ENCODE measurements around the gene WWOX.
"Not testable (repeated sequence)": the region's sequence is repeated elsewhere in the genome, so short reads cannot be mapped to it uniquely, and the experiment has no call there.

The WWOX gene

DNA sequence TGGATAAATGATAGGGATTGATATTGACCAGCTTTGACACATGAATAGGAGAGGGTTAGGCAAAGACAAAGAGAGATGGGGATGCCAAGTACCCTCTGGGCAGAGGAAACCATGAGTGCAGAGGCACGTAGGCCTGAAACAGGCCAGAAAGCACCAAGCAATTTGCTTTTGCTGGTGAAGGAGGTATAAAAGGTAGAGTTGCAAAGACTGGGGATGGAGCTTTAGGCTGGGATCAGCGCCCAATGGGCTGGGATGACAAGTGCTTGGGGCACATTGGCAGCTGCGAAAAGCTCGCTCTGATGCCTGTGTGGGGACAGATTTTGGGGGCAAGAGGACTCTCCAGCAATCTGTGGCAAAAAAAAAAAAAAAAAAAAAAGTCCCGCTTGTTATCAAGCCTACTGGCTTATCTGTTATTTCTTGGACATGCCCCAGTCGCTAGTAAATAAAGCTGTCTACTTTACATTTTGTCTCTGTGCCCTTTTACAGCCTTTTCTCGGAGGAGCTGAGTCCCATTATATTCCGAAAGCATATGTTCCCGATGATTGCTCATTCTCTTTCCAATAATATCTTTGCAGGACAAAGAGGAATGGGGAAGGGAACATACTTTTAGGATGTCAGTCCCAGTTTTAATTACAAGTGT lies 922.7 kb downstream of the WWOX start:
- DNase-seq (ENCODE audit: low read depth), result no peak

DNA sequence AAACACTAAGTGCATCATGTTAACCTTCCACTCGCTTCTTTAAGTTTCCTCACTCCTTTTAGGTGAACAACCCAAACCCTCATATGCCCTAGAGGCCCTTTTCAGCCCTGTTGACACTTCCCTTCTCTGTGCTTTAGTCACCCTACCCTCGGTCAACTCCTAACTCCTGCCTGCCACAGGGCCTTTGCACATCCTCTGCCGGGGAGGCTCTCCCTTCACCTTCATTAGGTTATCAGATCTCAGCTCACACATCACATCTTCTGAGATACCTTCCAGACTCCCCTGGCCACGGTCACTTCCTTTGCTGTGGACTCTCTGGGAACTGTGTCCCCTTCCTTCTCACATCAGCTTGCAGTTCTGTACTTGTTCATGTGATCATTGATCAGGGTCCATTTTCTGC lies 926.7 kb downstream of the WWOX start:
- no peak for DNase-seq (ENCODE audit: low read depth)

DNA sequence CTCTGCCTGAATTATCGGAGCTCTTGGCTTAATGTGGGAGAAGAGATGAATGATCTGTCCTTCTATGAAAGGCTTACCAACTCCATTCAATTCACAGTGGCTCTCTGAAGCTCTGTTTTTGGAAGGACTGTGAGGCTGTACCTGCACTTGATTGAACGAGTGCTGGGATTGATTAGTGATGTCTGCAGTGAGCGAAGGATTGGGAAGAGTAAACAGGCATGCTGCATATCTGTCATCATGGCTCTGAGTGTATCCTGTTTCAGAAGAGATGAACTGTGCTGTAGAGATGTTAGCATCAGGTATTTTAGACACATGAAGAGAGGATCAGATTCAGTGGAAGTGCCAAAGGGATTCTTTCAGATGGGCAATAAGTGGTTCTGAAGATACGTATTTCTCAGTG lies 937.1 kb downstream of the WWOX start:
- no peak for DNase-seq (ENCODE audit: low read depth)

DNA sequence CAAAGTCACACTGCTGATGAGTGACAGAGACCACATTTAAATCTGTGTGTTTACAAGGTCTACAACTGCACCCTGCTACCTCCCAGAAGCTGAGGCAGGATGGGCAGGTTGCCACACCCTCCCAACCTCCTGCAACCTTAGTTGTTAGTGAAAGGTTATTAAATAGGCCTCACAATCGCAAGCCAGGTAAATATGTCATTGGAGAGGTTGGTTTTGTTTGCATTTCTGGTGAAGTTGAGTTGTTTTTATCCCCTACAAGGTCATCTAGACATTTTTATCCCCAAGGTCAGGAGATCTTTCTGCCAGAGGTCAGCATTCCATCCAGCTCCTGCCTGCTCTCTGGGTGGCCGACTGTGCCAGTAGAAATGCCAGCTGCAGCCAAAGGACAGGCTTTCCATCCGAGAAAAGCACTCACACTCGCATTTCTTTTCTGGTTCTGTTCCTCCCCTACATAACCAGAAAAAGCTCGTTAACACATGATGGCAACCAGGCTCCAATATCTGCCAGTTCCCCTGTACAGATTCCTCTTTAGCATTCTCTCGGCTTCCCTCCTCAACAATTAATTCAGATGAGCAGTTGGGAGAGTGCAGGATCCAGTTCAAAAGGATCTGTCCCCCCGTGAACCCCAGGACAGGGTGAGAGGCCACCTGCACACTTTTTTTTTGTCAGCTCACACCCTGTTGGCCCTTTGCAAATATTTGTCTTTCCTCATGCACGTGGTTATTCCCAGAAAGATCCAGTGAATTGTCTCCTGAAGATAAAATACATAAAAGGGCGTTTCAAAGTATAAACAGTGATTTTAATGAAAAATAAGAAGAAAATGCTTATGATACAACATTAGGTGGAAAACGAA lies 938.3 kb downstream of the WWOX start:
- DNase-seq (ENCODE audit: low read depth), result no peak

DNA sequence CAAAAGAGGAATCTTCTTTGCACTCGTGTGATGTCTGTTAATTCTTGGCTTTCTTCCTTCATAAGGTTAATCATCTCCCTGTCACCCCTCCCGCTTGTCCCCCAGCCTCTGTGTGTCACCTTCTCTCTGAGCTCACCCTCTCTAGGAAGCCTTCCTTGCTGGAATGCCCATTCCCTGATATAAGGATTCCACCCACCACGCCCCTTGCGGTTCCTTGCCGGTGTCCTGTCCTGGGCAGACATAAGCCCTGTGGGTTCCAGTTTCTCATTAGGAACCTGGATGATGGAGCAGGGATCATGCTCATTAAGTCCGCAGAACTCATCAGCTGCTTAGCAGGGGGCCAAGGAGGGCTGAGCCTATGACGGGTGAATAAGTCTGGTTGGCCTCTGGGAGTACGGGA lies 941.8 kb downstream of the WWOX start:
- no peak for DNase-seq (ENCODE audit: low read depth)

DNA sequence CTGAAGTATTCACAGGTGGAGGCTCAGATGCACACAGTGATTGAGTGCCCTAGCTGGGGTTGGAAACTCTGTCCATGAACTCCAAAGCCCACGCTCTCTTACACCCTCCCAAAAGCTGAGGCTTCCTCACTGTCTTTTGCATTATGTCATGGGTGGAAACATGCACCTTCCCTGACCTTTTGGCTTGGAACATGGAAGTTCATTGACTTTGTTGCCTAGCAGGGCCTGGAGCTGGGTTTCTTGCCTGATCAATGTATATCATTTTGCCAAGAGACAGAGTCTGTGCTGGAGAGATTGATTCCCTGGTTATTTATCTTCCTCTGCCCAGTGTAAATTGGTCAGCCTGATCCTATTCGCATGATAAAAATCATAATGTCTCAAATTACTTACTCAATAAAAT lies 942.7 kb downstream of the WWOX start:
- DNase-seq (ENCODE audit: low read depth), result no peak

DNA sequence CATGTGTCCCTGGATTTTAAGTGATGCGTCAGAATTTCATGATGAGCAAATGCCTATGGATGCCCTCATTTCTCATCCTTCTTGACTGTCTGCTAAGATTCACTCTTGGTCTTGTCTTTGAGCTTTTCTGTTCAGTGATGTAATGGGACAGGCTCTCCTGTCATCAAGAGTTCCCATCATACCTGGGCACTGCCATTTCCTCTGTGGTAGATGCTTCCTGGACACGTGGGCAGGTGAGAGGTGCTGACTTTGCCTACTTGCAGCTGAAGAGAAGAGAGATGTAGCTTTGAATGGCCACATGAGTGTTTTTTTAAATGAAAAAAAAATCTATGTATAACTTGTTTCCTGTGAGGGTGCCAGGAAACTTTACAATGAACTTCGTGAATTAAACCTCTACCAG lies 943.4 kb downstream of the WWOX start:
- DNase-seq (ENCODE audit: low read depth), result peak; percentile 22

DNA sequence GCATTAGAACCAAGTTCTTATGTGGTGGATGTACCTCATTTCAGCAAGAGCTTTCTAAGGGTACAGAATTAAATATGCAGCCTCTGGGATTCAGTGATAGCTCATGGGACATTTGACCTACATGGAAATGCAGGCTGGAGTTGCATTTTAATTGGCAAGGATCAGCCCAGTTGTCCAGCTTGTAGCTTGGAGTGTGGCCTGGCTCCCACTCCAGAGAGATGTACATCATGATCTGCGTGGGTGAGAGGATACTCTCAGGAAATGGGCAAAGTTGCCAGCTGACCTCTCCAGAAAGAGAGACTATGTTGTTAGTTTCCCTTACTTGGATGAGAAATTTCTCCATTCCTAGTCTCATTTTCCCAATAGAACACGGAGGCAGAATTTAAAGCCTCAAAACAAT lies 945.7 kb downstream of the WWOX start:
- DNase-seq (ENCODE audit: low read depth), result no peak

DNA sequence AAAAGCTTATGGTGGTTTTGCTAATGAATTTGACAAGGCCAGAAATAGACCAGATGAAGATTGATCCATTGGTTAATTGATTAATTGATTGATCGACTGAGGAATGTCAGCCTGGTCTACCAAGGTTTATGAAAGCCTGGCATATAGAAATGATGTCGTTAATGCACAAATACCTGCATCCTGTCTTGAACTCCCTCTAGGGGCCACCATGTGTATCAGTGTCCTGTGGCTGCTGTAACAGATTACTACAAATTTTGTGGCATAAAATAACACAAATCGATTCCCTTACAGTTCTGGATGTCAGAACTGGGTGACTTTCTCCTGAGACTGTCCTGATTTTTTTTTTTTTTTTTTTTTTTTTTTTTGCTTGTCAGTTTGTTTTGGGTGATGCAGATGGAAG lies 947.9 kb downstream of the WWOX start:
- DNase-seq (ENCODE audit: low read depth), result no peak

DNA sequence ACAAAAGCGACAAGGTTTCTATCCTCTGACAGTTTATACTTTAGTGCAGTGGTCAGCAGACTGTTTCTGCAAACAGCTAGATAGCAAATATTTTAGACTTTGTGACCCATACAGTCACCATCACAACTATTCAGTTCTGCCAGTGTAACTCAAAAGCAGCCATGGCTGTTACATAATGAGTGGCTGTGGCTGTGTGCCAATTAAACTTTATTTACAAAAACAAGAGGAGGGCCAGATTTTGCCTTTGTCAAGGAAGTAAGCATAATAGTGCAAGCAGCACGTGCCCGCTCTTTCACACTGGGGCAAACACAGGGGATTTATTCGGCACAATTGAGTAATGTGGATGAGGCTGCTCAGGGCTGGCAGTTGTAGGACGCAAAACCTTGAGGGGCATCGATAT lies 949.6 kb downstream of the WWOX start:
- DNase-seq (ENCODE audit: low read depth), result no peak

DNA sequence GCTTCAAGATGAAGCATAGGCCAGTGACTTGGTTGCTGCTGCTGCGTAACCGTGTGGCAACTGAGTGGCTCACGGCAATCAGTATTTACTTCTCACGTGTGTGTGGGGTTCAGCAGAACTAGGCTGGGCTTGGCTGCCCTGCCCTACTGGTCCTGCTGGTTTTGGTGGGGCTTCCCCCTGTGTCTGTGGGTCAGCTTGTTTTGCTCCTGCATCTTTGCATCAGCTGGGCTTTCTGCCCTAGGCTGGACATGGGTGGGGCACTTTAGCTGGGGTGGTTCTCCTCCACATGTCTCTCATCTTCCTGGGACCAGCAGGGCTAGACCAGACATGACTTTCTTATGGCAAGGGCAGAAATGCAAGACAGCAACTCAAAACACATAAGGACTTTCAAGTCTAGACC lies 950.6 kb downstream of the WWOX start:
- DNase-seq (ENCODE audit: low read depth), result no peak

DNA sequence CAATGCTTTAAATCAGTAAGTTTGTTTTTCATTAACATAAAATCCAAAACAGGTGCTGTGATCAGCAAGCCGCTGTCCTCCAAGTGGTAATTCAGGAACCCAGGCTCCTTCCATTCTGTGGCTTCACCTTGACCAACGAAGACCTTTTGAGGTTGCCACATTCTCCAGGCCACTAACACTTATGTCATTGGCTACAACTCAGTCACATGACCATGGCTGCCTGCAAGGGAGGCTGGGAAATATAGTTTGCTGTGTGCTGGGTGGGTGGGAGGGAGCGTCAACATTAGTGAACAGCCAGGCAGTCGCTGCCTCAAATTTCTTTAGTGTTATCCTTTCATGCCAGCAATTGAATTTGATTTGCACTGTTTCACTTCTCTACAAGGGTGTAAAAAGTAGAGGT lies 951.9 kb downstream of the WWOX start:
- no peak for DNase-seq (ENCODE audit: low read depth)

DNA sequence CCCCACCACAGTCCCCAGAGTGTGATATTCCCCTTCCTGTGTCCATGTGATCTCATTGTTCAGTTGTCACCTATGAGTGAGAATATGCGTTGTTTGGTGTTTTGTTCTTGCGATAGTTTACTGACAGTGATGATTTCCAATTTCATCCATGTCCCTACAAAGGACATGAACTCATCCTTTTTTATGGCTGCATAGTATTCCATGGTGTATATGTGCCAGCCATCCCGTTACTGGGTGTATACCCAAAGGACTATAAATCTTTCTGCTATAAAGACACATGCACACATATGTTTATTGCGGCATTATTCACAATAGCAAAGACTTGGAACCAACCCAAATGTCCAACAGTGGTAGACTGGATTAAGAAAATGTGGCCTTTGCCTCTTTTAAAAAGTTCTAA lies 952.7 kb downstream of the WWOX start:
- DNase-seq (ENCODE audit: low read depth), result not testable (repeated sequence)

DNA sequence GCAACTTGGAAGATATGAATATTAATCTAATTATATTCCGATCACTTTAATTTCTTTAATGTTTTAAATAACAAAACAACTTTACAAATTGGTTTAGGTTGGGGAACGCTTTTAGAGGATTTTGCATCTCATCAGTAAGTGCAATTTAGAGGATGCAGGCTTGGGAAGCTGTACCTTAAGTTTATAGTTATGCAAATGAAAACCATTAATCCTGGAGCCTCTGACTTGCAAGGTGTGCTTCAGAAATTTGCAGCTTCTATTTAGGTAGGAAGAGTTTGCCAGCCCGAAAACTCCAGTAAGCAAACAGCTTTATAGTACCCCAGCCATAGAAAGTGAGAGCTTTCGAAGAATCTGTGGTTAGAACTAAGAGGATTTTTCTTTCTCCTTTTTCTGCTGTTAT lies 954.1 kb downstream of the WWOX start:
- no peak for DNase-seq (ENCODE audit: low read depth)

DNA sequence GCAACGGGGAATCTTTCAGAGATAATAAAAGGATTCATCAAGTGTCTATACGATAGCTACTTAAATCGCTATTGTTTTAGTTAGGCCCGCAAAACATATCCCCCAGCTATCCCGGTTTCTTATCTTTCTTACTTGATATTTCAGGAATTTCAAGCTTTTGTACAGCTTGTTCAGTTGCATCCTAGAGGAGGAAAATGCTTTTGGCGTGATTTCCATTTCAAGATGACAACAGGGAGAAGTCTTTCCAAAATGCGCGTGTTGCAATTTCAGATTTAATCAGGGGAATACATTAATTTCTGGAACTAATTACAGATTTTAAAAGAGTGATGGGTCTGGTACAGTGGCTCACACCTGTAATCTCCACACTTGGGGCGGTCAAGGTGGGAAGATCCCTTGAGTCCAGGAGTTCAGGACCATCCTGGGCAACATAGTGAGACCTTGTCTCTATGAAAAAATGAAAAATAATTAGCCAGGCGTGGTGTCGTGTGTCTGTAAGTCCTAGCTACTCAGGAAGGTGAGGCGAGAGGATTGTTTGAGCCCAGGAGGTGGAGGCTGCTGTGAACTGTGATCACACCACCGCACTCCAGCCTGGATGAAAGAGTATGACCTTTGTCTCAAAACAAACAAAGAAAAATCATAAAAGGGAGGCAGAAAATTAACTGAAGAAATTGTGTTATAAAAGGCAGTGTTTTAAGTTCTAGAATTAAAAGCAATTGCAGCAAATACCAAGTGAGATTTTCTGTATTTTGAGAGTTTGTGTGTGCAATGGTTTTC lies 954.9 kb downstream of the WWOX start:
- no peak for DNase-seq (ENCODE audit: low read depth)

DNA sequence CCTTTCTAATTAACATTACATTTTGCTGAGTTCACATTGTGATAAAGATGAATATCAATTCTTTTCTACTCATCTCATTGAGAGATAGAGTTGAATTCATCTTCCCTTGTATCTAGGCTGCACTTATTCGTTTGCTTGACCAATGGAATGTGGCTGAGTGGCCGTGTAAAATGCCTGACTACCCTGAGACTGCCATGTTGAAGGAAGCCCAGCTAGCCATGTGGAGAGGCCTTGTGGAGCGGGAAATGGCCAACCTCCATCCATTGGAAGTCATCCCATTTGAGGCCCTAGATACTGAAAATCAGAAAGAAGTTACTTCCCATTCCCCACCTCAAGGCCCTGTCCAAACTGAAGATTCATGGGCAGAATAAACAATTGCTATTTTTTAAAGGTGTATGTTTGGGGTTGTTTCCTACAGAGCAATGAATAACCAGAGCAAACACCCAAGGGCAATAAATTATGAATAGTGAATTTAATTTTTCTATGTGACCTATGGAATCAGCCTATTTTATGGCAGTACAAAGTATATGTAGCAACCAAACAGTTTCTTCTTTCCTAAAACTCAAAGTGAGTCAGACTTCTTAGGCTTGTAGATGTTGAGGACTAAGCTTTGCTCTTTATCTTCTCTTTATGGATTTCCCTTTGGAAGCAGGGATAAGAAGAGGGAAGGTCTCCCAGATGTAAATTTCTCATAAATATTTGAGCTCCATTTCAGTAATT lies 956.0 kb downstream of the WWOX start:
- DNase-seq (ENCODE audit: low read depth), result no peak

DNA sequence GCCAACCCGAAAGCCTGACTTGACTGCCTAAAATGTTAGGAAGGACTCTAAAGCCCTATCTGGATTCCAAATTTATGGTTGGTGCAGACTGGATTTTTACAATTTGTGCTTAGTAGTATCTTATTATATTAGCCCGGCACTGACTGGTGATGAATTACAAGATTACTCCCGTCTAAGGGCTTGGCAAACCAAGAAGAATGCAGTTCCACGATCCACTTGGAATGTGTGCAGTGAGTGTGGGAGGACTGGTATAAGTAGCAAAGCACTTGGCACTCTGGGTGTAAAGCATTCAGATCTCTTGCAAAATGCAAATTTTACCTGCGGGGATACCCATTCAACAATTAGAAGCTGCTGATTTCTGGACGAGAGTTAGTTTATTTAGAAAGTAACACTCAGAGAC lies 961.7 kb downstream of the WWOX start:
- DNase-seq (ENCODE audit: low read depth), result no peak

DNA sequence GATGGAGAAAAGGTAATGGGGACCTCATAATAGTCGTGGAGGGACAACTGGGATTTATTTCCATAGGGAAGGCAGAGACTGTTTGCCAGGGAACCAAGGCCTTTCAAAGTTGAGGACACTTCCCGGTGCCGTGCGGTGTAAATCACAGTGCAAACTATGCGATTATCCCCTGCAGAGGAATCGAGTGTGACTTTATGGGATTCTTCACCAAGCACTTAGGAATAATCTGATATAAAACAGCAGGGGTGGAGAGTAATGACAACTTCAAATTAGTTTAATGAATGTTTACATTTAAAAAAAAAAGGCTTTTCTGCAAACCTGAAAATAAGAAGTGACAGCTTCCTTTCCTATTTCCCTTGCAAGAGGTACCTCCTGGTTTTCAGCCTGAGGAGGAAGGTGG lies 962.9 kb downstream of the WWOX start:
- no peak for DNase-seq (ENCODE audit: low read depth)

DNA sequence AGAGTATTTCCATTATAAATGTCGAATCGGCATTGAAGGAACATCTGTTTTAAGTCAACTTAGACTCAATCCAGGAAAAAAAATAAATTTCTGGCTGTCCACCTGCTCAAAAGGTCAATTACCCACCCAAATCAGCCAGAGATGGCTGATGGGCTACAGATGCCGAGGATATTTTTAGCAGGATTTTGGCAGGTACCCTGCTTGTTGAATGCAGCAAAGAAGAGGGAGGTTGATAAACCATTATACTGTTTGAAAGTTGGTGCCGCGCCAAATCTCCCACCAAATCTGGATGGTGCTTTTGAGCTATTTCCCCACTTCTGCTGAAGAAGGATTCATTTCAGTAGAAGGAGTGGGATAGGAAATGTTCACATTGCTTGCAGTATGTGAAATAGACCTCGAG lies 963.4 kb downstream of the WWOX start:
- no peak for DNase-seq (ENCODE audit: low read depth)

DNA sequence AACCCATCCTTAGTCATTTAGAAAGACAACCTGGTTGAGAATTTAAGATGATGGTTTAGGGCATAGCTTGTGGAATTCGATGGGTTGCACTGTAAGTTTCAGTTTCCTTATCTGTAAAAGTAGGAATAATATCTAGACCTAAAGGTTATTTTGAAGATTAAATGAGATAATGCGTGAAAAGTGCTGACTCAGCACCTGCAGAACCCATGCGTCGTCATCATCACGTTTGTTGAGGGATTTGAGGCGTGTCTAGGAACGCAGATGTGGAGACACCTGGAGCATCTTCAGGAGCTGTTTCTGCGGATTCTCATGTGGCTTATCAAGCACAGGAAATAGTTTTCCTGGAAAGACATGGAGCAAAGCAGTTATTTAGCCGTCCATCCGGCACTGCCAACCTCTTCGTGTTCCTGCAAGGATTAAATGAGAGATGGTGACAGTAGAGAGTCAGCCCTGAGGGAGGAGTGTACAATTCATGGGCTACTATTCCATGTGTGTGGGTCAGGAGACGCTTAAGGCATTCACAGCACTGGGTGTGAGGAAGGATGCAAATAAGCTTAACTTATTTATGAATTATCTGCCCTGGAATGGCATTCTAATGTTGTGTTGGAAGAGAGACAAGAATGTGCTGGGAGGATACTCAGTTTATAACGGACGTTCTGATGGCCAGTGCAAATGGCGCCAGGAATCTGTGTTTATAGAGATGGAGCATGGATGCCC lies 965.0 kb downstream of the WWOX start:
- no peak for DNase-seq (ENCODE audit: low read depth)

DNA sequence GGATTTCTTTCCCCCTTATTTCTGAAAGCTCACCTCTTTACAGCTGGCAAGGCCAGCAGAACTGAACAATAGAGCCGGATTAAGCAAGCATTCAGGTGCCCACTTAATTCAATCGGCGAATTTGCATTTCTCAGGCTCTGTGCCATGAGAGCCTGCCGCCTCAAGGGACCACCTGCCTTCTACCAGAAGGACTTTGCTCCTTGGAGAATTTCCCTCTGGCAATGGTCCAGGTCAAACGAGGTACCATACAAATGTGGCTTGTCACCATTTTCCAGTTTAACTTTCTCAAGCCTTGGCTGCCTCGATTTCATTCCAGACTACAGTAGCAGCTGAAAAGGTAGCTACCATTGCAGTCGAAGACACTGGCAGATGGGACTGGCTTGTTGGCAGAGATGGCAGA lies 967.1 kb downstream of the WWOX start:
- DNase-seq (ENCODE audit: low read depth), result no peak

DNA sequence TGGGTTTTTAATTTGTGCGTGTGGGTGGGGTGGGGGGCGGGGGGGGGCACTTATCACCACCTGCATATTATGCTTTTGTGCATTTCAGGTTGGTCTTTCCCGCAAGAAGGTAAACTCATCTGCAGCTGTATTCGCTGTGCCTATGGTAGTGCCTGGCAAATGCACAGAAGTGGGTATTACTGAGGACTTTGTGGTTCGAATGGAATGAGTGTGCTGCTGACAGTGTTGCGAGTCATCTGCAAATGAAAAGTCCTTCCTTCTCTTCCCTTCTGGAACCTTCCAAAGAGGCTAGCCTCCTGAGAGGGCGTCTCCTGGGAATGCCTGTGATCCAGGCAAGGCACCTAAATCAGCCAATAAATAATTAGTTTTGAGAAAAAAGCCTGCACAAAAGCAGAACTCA lies 968.1 kb downstream of the WWOX start:
- no peak for DNase-seq (ENCODE audit: low read depth)

Measured in activated T-helper 9 cell treated with anti-CD3 and anti-CD28 coated beads, Interleukin-2, amount 50 U/mL, for 16 hours (primary cell).